GM12878 (cell line): ENCODE measurements around the gene MRPL49. TPM values are rescaled to one million over a fixed set of nuclear protein-coding genes. Genes with fewer than 3 reads are reported as not detected.

Source experiments
- ATF3 ChIP-seq: IDR thresholded peaks from 2 replicates; pipeline ENCODE4 v1.6.1; 2011; ENCODE audit warnings: low read depth, mild to moderate bottlenecking, low read length, moderate library complexity, borderline replicate concordance; ENCODE audit errors: extremely low read depth
- BHLHE40 ChIP-seq, 2 experiments: fragments of 450-650 bp in 1 of 2; IDR thresholded peaks; 2 replicates each; pipeline ENCODE4 v1.6.1; 2011 to 2017; ENCODE audit warnings: low read depth in 2 of 2, borderline replicate concordance in 1 of 2, improper control_type of control experiment in 1 of 2, low read length in 1 of 2, mild to moderate bottlenecking in 1 of 2
- CBX5 ChIP-seq: sonication (generic); IDR thresholded peaks from 2 replicates; pipeline ENCODE4 v1.6.1; 2016; ENCODE audit warnings: low read depth, moderate library complexity, mild to moderate bottlenecking, inconsistent platforms
- CEBPB ChIP-seq, 2 experiments: fragments of 150-350 bp in 1 of 2; IDR thresholded peaks; 2 replicates each; pipeline ENCODE4 v1.6.1; 2012 to 2014; ENCODE audit warnings: low read depth in 2 of 2, low read length in 2 of 2, borderline replicate concordance in 1 of 2, inconsistent platforms in 1 of 2
- CEBPZ ChIP-seq: fragments of 150-350 bp; IDR thresholded peaks from 2 replicates; pipeline ENCODE4 v1.6.1; 2016; ENCODE audit warnings: low read depth, low read length
- CHD2 ChIP-seq: IDR thresholded peaks from 2 replicates; pipeline ENCODE4 v1.6.1; 2011; ENCODE audit warnings: low read depth, low read length, improper control_type of control experiment, borderline replicate concordance
- FOXM1 ChIP-seq: IDR thresholded peaks from 2 replicates; pipeline ENCODE4 v1.6.1; 2012; ENCODE audit warnings: low read depth, mild to moderate bottlenecking, inconsistent platforms, low read length, moderate library complexity
- HDAC2 ChIP-seq: fragments of 200-600 bp; sonication (generic); IDR thresholded peaks from 2 replicates; pipeline ENCODE4 v1.6.1; 2017
- HDGF ChIP-seq: fragments of 450-650 bp; IDR thresholded peaks from 2 replicates; pipeline ENCODE4 v1.6.1; 2016; ENCODE audit warnings: antibody characterized with exemption
- MEF2B ChIP-seq: fragments of 450-650 bp; IDR thresholded peaks from 2 replicates; pipeline ENCODE4 v1.6.1; 2018; ENCODE audit warnings: mild to moderate bottlenecking, moderate library complexity; ENCODE audit not compliant: partially characterized antibody, poor library complexity, severe bottlenecking
- MLLT1 ChIP-seq: fragments of 450-650 bp; IDR thresholded peaks from 2 replicates; pipeline ENCODE4 v1.6.1; 2016; ENCODE audit warnings: mild to moderate bottlenecking
- PAX5 ChIP-seq: IDR thresholded peaks from 2 replicates; pipeline ENCODE4 v1.6.1; 2011; ENCODE audit warnings: low read depth, low read length, borderline replicate concordance
- PML ChIP-seq: IDR thresholded peaks from 2 replicates; pipeline ENCODE4 v1.6.1; 2012; ENCODE audit warnings: low read length, inconsistent platforms
- POLR2AphosphoS2 ChIP-seq: IDR thresholded peaks from 2 replicates; pipeline ENCODE4 v1.6.1; 2011; ENCODE audit warnings: low read depth, mild to moderate bottlenecking, low read length, improper control_type of control experiment, moderate library complexity
- POLR2AphosphoS5 ChIP-seq: IDR thresholded peaks from 2 replicates; pipeline ENCODE4 v1.6.1; 2011; ENCODE audit warnings: mild to moderate bottlenecking, low read length, inconsistent platforms
- RELA ChIP-seq: fragments of 450-650 bp; IDR thresholded peaks from 2 replicates; pipeline ENCODE4 v1.8.0; 2014; ENCODE audit warnings: borderline replicate concordance; ENCODE audit not compliant: partially characterized antibody
- RUNX3 ChIP-seq: IDR thresholded peaks from 2 replicates; pipeline ENCODE4 v1.6.1; 2012; ENCODE audit warnings: low read length, inconsistent platforms
- SIN3A ChIP-seq: IDR thresholded peaks from 2 replicates; pipeline ENCODE4 v1.6.1; 2012; ENCODE audit warnings: low read depth, low read length, improper control_type of control experiment
- SMARCA5 ChIP-seq: fragments of 450-650 bp; IDR thresholded peaks from 2 replicates; pipeline ENCODE4 v1.6.1; 2017; ENCODE audit warnings: mild to moderate bottlenecking
- TBL1XR1 ChIP-seq: IDR thresholded peaks from 2 replicates; pipeline ENCODE4 v1.6.1; 2012; ENCODE audit warnings: low read depth, low read length, improper control_type of control experiment
- TCF3 ChIP-seq: IDR thresholded peaks from 2 replicates; pipeline ENCODE4 v1.6.1; 2012; ENCODE audit warnings: low read depth, mild to moderate bottlenecking, low read length, borderline replicate concordance; ENCODE audit not compliant: insufficient read depth
- polyA plus RNA-seq, 11 experiments: library from polyadenylated mRNA; depleted of rRNA in 4 of 11; unstranded in 6 of 11; stranded (reverse) in 5 of 11; fragments of >200 nt; fragmentation: Nextera tagmentation in 4 of 11; fragmentation: Illumina TruSeq in 1 of 11; extraction: Ambion mirVana in 4 of 11; extraction: Trizol in 1 of 11; gene quantifications; 1 replicate in 1 of 11; 2 replicates in 10 of 11; pipeline versions ENCODE4 v1.2.1 to v1.2.3, GENCODE V29; 2011 to 2016; ENCODE audit warnings: inconsistent platforms in 2 of 11, missing spikeins in 2 of 11, low read depth in 1 of 11
- total RNA-seq, 4 experiments: library from RNA; depleted of rRNA in 3 of 4; stranded (reverse); fragments of >200 nt in 3 of 4; fragmentation: Illumina TruSeq in 1 of 4; extraction: Trizol in 1 of 4; gene quantifications; 2 replicates each; pipeline versions ENCODE4 v1.2.1 to v1.2.3, GENCODE V29; 2013 to 2021

Gene MRPL49
- total and polyA plus RNA-seq, 10 of the 15 experiments (the other 5 are each of a cell fraction or from before 2014, with no cell fraction given): 42.0 to 116 (median 71.7) TPM

GRCh38 chr11:65126624-65127274, 4.6 kb downstream of the MRPL49 start (continued):
- TF ChIP-seq RELA (no peak), PAX5 (no peak), ATF3 (no peak), TBL1XR1 (no peak), POLR2AphosphoS2 (peak; percentile 74; the same call in 1 of the 2 replicates), CEBPB (IDR thresholded peaks at IDR 0.05; ENCODE audit: borderline replicate concordance in 1 of 2, low read depth in 2 of 2, low read length in 2 of 2) (no peak), FOXM1 (no peak), HDGF (no peak), CBX5 (no peak), CHD2 (no peak), HDAC2 (no peak), RUNX3 (peak; percentile 31; the same call in 1 of the 2 replicates), POLR2AphosphoS5 (peak; percentile 30; the same call in 1 of the 2 replicates), BHLHE40 (IDR thresholded peaks at IDR 0.05; ENCODE audit: borderline replicate concordance in 1 of 2, low read depth in 2 of 2, low read length in 1 of 2) (no peak), MLLT1 (no peak), CEBPZ (no peak), SIN3A (no peak), PML (0 out of 2 replicates have a peak, but pooled peaks have one; percentile 4), TCF3 (no peak), SMARCA5 (no peak), MEF2B (no peak)
